Neutrophil (primary cell): Measurements from ENCODE around the gene COL6A1.

Experiments
- H3K27ac ChIP-seq: fragments of 200-600 bp; sonication (generic); 2 replicates; pipeline ENCODE4 v1.5.1; 2016; ENCODE audit warnings: mild to moderate bottlenecking, moderate library complexity
- H3K27me3 ChIP-seq: fragments of 200-600 bp; sonication (generic); 2 replicates; pipeline ENCODE4 v1.6.0; 2016; ENCODE audit warnings: mild to moderate bottlenecking
- H3K36me3 ChIP-seq: fragments of 200-600 bp; sonication (generic); 2 replicates; pipeline ENCODE4 v1.5.1; 2017
- H3K4me1 ChIP-seq, 2 experiments: fragments of 200-600 bp in 1 of 2; sonication (generic) in 1 of 2; 1 replicate in 1 of 2; 2 replicates in 1 of 2; pipeline versions ENCODE4 v1.5.1 to v1.6.1; 2013 to 2016; ENCODE audit warnings: low read depth in 1 of 2, low read length in 1 of 2, mild to moderate bottlenecking in 1 of 2, moderate library complexity in 1 of 2; ENCODE audit not compliant: control insufficient read depth in 1 of 2, insufficient read depth in 1 of 2
- H3K4me3 ChIP-seq, 2 experiments: fragments of 200-600 bp in 1 of 2; sonication (generic) in 1 of 2; 1 replicate in 1 of 2; 2 replicates in 1 of 2; pipeline ENCODE4 v1.5.1; 2013 to 2016; ENCODE audit warnings: low read depth in 1 of 2, low read length in 1 of 2, mild to moderate bottlenecking in 1 of 2, moderate library complexity in 1 of 2
- H3K9me3 ChIP-seq: fragments of 200-600 bp; sonication (generic); 2 replicates; pipeline ENCODE4 v1.5.1; 2016
- CTCF ChIP-seq: fragments of 200-600 bp; sonication (generic); IDR thresholded peaks from 2 replicates; pipeline ENCODE4 v1.5.1; 2016; ENCODE audit warnings: antibody characterized with exemption

Gene COL6A1

GRCh38 chr21:45981151-45982091, at the start of gene COL6A1:
TSS of gene COL6A1 (plus strand) at chr21:45981770. CDS start at chr21:45981851, 81 bp downstream.
- no peaks in the 10 kb centered on the region for H3K9me3 ChIP-seq
- no peak for TF ChIP-seq CTCF
- no peaks in the 10 kb centered on the region for H3K36me3 ChIP-seq
- H3K27ac ChIP-seq = no peak within 1 kb of the TSS
- H3K4me1 ChIP-seq = peaks cover 2 to 5% of the 10 kb centered on the region in 2 experiments
- peak within 1 kb of the TSS in 1 of 2 experiments; percentile 35 for H3K4me3 ChIP-seq
- peaks cover 96% of the 10 kb centered on the region for H3K27me3 ChIP-seq

GRCh38 chr21:45932922-45933502, 48.6 kb upstream of the COL6A1 start:
- TF ChIP-seq CTCF = no peak
- no peaks in the 10 kb centered on the region for H3K36me3 ChIP-seq
- H3K27me3 ChIP-seq = no peaks in the 10 kb centered on the region

GRCh38 chr21:45934085-45934484, 47.5 kb upstream of the COL6A1 start:
- no peaks in the 10 kb centered on the region for H3K9me3 ChIP-seq
- TF ChIP-seq CTCF = no peak
- H3K4me3 ChIP-seq = no peak overlapping the region
- H3K36me3 ChIP-seq = no peaks in the 10 kb centered on the region
- no peak overlapping the region for H3K27ac ChIP-seq
- H3K27me3 ChIP-seq = no peaks in the 10 kb centered on the region
- no peaks in the 10 kb centered on the region for H3K4me1 ChIP-seq

More at GRCh38 chr21:45932922-45933502, 48.6 kb upstream of the COL6A1 start:
- Histone ChIP-seq H3K9me3 (no peaks in the 10 kb centered on the region), H3K4me3 (no peak overlapping the region), H3K27ac (no peak overlapping the region), H3K4me1 (no peaks in the 10 kb centered on the region)

- Histone ChIP-seq H3K27me3 (no peaks in the 10 kb centered on the region), H3K4me3 (no peak overlapping the region), H3K9me3 (no peaks in the 10 kb centered on the region), H3K4me1 (no peaks in the 10 kb centered on the region), H3K36me3 (no peaks in the 10 kb centered on the region), H3K27ac (no peak overlapping the region)
- TF ChIP-seq CTCF = no peak
Observed at GRCh38 chr21:45934554-45934953, 47.0 kb upstream of the COL6A1 start.

- H3K4me3 ChIP-seq = no peak overlapping the region
- H3K9me3 ChIP-seq = no peaks in the 10 kb centered on the region
- H3K36me3 ChIP-seq = no peaks in the 10 kb centered on the region
- no peaks in the 10 kb centered on the region for H3K27me3 ChIP-seq
- no peak overlapping the region for H3K27ac ChIP-seq
- TF ChIP-seq CTCF = no peak
- H3K4me1 ChIP-seq = no peaks in the 10 kb centered on the region
Observed at GRCh38 chr21:45935628-45936027, 45.9 kb upstream of the COL6A1 start.
